K562 (cell line): Measurements from ENCODE around the gene SUSD3. TPM values are rescaled to one million over a fixed set of nuclear protein-coding genes. Genes with fewer than 3 reads are reported as not detected.

ENCODE experiments used
- PHB ChIP-seq: fragments of 250-450 bp; sonication (Bioruptor Pico); IDR thresholded peaks from 2 replicates; pipeline ENCODE4 v1.5.0; 2021
- RCOR1 ChIP-seq, 2 experiments: IDR thresholded peaks; 2 replicates each; pipeline ENCODE4 v1.6.1; 2012; ENCODE audit warnings: low read depth in 2 of 2, low read length in 2 of 2, borderline replicate concordance in 1 of 2, improper control_type of control experiment in 1 of 2
- USF2 ChIP-seq: sonication (generic); formaldehyde crosslinking; IDR thresholded peaks from 2 replicates; pipeline ENCODE4 v1.5.0; 2020; ENCODE audit warnings: missing genetic modification reagents
- ZKSCAN8 ChIP-seq: fragments of 200-800 bp; sonication (Bioruptor generic); IDR thresholded peaks from 2 replicates; pipeline ENCODE4 v1.6.1; 2016; ENCODE audit warnings: missing genetic modification characterization, missing compliant biosample characterization
- ZNF280B ChIP-seq: fragments of 250-450 bp; sonication (Bioruptor Pico); IDR thresholded peaks from 2 replicates; pipeline ENCODE4 v1.5.1; 2021; ENCODE audit warnings: mild to moderate bottlenecking
- polyA plus RNA-seq, 8 experiments: library from polyadenylated mRNA; depleted of rRNA in 4 of 8; stranded (reverse) in 5 of 8; unstranded in 3 of 8; fragments of >200 nt; fragmentation: Nextera tagmentation in 2 of 8; fragmentation: Illumina TruSeq in 1 of 8; extraction: Ambion mirVana in 2 of 8; extraction: Trizol in 1 of 8; gene quantifications; 2 replicates each; pipeline versions ENCODE4 v1.2.1 to v1.2.3, GENCODE V29; 2011 to 2014; ENCODE audit warnings: inconsistent platforms in 1 of 8, missing spikeins in 1 of 8
- total RNA-seq, 7 experiments: library from RNA; depleted of rRNA in 6 of 7; stranded (reverse); fragments of >200 nt in 6 of 7; fragmentation: Illumina TruSeq in 2 of 7; extraction: Trizol in 2 of 7; gene quantifications; 2 replicates each; pipeline versions ENCODE4 v1.2.1 to v1.2.3, GENCODE V29; 2011 to 2021; ENCODE audit warnings: low replicate concordance in 1 of 7
- TF ChIP-seq, protein P1 (sequence below), 2 experiments: fragments of 450-650 bp; IDR thresholded peaks; 2 replicates each; pipeline ENCODE4 v1.6.1; 2016; ENCODE audit warnings: mild to moderate bottlenecking in 2 of 2, borderline replicate concordance in 1 of 2, low read depth in 1 of 2, moderate library complexity in 1 of 2

SUSD3 gene
- total and polyA plus RNA-seq, 9 of the 15 experiments (the other 6 are each of a cell fraction or from before 2014, with no cell fraction given) = 1.3 to 21.7 (median 11.4) TPM

DNA sequence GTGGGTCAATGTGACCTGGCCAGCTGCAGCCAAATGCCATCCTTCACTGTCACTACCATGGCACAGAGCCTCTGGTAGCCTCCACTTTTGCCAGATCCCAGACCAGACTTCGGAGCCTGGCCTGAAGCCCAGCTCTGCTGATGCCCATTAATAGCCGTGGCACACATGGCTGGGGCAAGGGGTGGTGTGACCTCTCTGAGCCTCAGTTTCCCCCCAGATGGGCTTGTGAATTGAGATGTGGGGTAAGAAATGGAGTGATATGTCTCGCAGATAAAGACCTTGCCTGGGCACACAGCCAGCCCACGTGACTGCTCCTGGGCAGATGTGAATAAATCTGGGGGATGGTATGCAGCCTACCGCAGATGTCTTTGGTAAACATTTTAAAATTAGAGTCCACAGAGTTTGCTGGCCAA, 13.9 kb downstream of the SUSD3 start (continued):
- TF ChIP-seq, protein P1, sequence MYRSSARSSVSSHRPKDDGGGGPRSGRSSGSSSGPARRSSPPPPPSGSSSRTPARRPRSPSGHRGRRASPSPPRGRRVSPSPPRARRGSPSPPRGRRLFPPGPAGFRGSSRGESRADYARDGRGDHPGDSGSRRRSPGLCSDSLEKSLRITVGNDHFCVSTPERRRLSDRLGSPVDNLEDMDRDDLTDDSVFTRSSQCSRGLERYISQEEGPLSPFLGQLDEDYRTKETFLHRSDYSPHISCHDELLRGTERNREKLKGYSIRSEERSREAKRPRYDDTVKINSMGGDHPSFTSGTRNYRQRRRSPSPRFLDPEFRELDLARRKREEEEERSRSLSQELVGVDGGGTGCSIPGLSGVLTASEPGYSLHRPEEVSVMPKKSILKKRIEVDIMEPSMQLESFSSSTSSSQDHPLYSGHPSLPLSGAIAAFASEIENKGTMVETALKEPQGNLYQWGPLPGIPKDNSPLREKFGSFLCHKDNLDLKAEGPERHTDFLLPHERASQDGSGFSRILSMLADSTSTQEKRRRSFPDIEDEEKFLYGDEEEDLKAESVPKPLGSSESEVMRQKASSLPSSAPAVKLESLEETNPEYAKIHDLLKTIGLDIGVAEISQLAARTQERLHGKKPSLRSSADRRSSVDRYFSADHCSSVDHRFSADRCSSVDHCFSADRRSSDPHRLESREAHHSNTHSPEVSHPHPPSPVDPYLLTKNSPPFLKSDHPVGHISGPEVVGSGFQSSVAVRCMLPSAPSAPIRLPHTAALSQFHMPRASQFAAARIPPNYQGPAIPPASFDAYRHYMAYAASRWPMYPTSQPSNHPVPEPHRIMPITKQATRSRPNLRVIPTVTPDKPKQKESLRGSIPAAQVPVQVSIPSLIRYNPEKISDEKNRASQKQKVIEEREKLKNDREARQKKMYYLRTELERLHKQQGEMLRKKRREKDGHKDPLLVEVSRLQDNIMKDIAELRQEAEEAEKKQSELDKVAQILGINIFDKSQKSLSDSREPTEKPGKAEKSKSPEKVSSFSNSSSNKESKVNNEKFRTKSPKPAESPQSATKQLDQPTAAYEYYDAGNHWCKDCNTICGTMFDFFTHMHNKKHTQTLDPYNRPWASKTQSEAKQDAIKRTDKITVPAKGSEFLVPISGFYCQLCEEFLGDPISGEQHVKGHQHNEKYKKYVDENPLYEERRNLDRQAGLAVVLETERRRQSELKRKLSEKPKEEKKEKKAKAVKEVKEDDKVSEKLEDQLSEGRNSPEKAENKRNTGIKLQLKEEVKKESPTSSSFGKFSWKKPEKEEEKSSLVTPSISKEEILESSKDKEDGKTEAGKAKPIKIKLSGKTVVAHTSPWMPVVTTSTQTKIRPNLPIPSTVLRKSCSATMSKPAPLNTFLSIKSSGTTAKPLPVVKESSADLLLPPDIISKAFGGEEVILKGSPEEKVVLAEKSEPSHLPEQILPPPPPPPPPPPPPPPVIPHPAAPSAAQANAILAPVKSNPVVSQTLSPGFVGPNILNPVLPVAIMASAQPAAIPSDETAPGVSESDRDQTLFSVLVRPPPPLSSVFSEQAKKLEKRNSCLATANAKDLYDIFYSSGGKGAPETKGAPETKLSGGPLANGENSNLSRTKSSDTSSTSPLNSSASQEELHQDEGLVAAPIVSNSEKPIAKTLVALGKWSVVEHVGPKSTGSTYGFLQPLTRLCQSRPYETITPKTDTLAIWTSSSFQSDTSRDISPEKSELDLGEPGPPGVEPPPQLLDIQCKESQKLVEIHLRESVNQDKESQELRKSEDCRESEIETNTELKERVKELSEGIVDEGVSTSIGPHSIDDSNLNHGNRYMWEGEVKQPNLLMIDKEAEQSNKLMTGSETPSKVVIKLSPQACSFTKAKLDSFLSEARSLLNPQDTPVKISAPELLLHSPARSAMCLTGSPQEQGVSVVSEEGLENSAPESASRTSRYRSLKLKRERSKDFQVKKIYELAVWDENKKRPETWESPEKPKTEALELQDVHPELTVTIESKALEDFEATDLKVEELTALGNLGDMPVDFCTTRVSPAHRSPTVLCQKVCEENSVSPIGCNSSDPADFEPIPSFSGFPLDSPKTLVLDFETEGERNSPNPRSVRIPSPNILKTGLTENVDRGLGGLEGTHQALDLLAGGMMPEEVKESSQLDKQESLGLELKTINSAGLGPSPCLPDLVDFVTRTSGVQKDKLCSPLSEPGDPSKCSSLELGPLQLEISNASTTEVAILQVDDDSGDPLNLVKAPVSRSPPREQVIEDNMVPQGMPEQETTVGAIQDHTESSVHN (IDR thresholded peaks at IDR 0.05; ENCODE audit: borderline replicate concordance in 1 of 2, low read depth in 1 of 2) = no peak
- TF ChIP-seq RCOR1 (IDR thresholded peaks at IDR 0.05; ENCODE audit: borderline replicate concordance in 1 of 2, low read depth in 2 of 2, low read length in 2 of 2) (no peak), ZKSCAN8 (CRISPR knock-in tag) (no peak), USF2 (CRISPR knock-in tag) (peak; percentile 73), ZNF280B (no peak), PHB (no peak)
